IMR-90 (cell line): ENCODE data around the gene SLC6A17. TPM values are rescaled to one million over a fixed set of nuclear protein-coding genes. Genes with fewer than 3 reads are reported as not detected.

Experiments used
- ATAC-seq: fragments of 200-7000 bp; cut with Tn5 transposase; 2 replicates; pipeline ENCODE4 v1.9.1; 2020; ENCODE audit warnings: low read depth, mild to moderate bottlenecking, moderate library complexity
- BruUV-seq: library from RNA; stranded (reverse); fragments of 400-500 nt; replicated peaks from 2 replicates; lab custom pipeline; 2021; lab: Mats Ljungman, UMichigan
- CTCF ChIA-PET: fragments of 300-600 bp; formaldehyde crosslinking; extraction: SDS; loops from one replicate; lab custom pipeline; 2021; ENCODE audit warnings: antibody characterized with exemption; lab: Yijun Ruan, JAX
- POLR2A ChIA-PET: fragments of 300-600 bp; sonication (Branson Sonifier 250); formaldehyde crosslinking; loops from one replicate; lab custom pipeline; 2022; ENCODE audit warnings: antibody characterized with exemption; ENCODE audit not compliant: unreplicated experiment; lab: Charles Lee
- DNase-seq: peaks from one replicate; pipeline ENCODE4 v3.0.0; 2013
- H2AFZ ChIP-seq: replicated peaks from 2 replicates; pipeline ENCODE3; 2013; ENCODE audit warnings: low read length, mild to moderate bottlenecking; ENCODE audit not compliant: poor library complexity
- H2AK5ac ChIP-seq: 2 replicates; pipeline ENCODE4 v1.6.1; 2013; ENCODE audit warnings: low read depth, low read length, inconsistent platforms
- H2AK9ac ChIP-seq: replicated peaks from 2 replicates; pipeline ENCODE3; 2013; ENCODE audit warnings: mild to moderate bottlenecking, low read depth, low read length, moderate library complexity; ENCODE audit not compliant: poor library complexity
- H2BK120ac ChIP-seq: 2 replicates; pipeline ENCODE4 v1.6.1; 2013; ENCODE audit warnings: low read depth, low read length, inconsistent platforms
- H2BK15ac ChIP-seq: 3 replicates; pipeline ENCODE4 v1.6.1; 2013; ENCODE audit warnings: low read depth, low read length, inconsistent platforms
- H2BK20ac ChIP-seq: 2 replicates; pipeline ENCODE4 v1.6.1; 2013; ENCODE audit warnings: low read depth, mild to moderate bottlenecking, inconsistent platforms, low read length, moderate library complexity
- H2BK5ac ChIP-seq: 2 replicates; pipeline ENCODE4 v1.6.1; 2013; ENCODE audit warnings: mild to moderate bottlenecking, low read depth, low read length, inconsistent platforms; ENCODE audit not compliant: poor library complexity, severe bottlenecking
- H3K14ac ChIP-seq: replicated peaks from 2 replicates; pipeline ENCODE4 v1.6.1; 2013; ENCODE audit warnings: low read depth, low read length, inconsistent platforms
- H3K18ac ChIP-seq: 2 replicates; pipeline ENCODE4 v1.6.1; 2013; ENCODE audit warnings: low read depth, low read length, control low read depth
- H3K23ac ChIP-seq: 2 replicates; pipeline ENCODE4 v1.6.1; 2013; ENCODE audit warnings: low read depth, low read length, inconsistent platforms
- H3K27ac ChIP-seq: 2 replicates; pipeline ENCODE4 v1.5.1; 2013; ENCODE audit warnings: mild to moderate bottlenecking, control low read depth, low read length; ENCODE audit not compliant: insufficient read depth
- H3K27me3 ChIP-seq: 2 replicates; pipeline ENCODE4 v1.6.1; 2013; ENCODE audit warnings: low read length; ENCODE audit not compliant: control insufficient read depth, insufficient read depth
- H3K36me3 ChIP-seq: 2 replicates; pipeline ENCODE4 v1.6.1; 2013; ENCODE audit warnings: low read length, mixed read lengths; ENCODE audit not compliant: control insufficient read depth, insufficient read depth
- H3K4ac ChIP-seq: 2 replicates; pipeline ENCODE4 v1.6.1; 2013; ENCODE audit warnings: low read depth, low read length, inconsistent platforms
- H3K4me1 ChIP-seq: 2 replicates; pipeline ENCODE4 v1.6.1; 2013; ENCODE audit warnings: low read length, mixed read lengths; ENCODE audit not compliant: control insufficient read depth, insufficient read depth
- H3K4me2 ChIP-seq: 2 replicates; pipeline ENCODE4 v1.6.1; 2013; ENCODE audit warnings: low read depth, mild to moderate bottlenecking, control low read depth, low read length, moderate library complexity
- H3K4me3 ChIP-seq: 2 replicates; pipeline ENCODE4 v1.5.1; 2013; ENCODE audit warnings: low read depth, mild to moderate bottlenecking, control low read depth, low read length, moderate library complexity; ENCODE audit not compliant: insufficient read depth
- H3K56ac ChIP-seq: 2 replicates; pipeline ENCODE4 v1.6.1; 2013; ENCODE audit warnings: low read length, inconsistent platforms; ENCODE audit not compliant: insufficient read depth; ENCODE audit errors: extremely low read depth
- H3K79me1 ChIP-seq, 2 experiments: 2 replicates each; pipeline ENCODE4 v1.6.1; 2013; ENCODE audit warnings: low read length in 2 of 2, inconsistent platforms in 1 of 2, low read depth in 1 of 2
- H3K9ac ChIP-seq: 2 replicates; pipeline ENCODE4 v1.6.1; 2013; ENCODE audit warnings: low read depth, low read length, control low read depth
- H3K9me1 ChIP-seq: 2 replicates; pipeline ENCODE4 v1.6.1; 2013; ENCODE audit warnings: low read length, inconsistent platforms; ENCODE audit not compliant: insufficient read depth
- H3K9me3 ChIP-seq: 2 replicates; pipeline ENCODE4 v1.6.1; 2013; ENCODE audit warnings: low read length; ENCODE audit not compliant: control insufficient read depth, insufficient read depth
- H4K20me1 ChIP-seq: 2 replicates; pipeline ENCODE4 v1.6.1; 2013; ENCODE audit warnings: low read length, inconsistent platforms; ENCODE audit not compliant: insufficient read depth
- H4K5ac ChIP-seq: 2 replicates; pipeline ENCODE4 v1.6.1; 2013; ENCODE audit warnings: mild to moderate bottlenecking, low read depth, low read length, control low read depth
- H4K8ac ChIP-seq, 2 experiments: 2 replicates each; pipeline ENCODE4 v1.6.1; 2013; ENCODE audit warnings: low read depth in 2 of 2, low read length in 2 of 2, control low read depth in 1 of 2, inconsistent platforms in 1 of 2
- H4K91ac ChIP-seq: 2 replicates; pipeline ENCODE4 v1.6.1; 2013; ENCODE audit warnings: low read depth, low read length, inconsistent platforms; ENCODE audit not compliant: insufficient read depth
- BHLHE40 ChIP-seq: fragments of 150-350 bp; IDR thresholded peaks from 2 replicates; pipeline ENCODE4 v1.6.1; 2016; ENCODE audit warnings: mild to moderate bottlenecking, low read depth, low read length
- CHD1 ChIP-seq: IDR thresholded peaks from 2 replicates; pipeline ENCODE4 v1.6.1; 2012; ENCODE audit warnings: low read depth, low read length, improper control_type of control experiment
- CTCF ChIP-seq: conservative IDR thresholded peaks from 2 replicates; pipeline ENCODE4 v1.5.1; 2012; ENCODE audit warnings: mild to moderate bottlenecking, low read depth, low read length, improper control_type of control experiment
- ELK1 ChIP-seq: fragments of 150-350 bp; IDR thresholded peaks from 2 replicates; pipeline ENCODE4 v1.6.1; 2016; ENCODE audit warnings: low read depth, mild to moderate bottlenecking, low read length, moderate library complexity, borderline replicate concordance
- FOS ChIP-seq: fragments of 150-350 bp; IDR thresholded peaks from 2 replicates; pipeline ENCODE4 v1.6.1; 2016; ENCODE audit warnings: low read depth, low read length
- MAFK ChIP-seq: IDR thresholded peaks from 2 replicates; pipeline ENCODE4 v1.6.1; 2012; ENCODE audit warnings: low read depth, low read length, improper control_type of control experiment
- MAZ ChIP-seq: IDR thresholded peaks from 2 replicates; pipeline ENCODE4 v1.6.1; 2012; ENCODE audit warnings: low read depth, mild to moderate bottlenecking, low read length, improper control_type of control experiment, moderate library complexity, borderline replicate concordance
- MXI1 ChIP-seq: IDR thresholded peaks from 2 replicates; pipeline ENCODE4 v1.6.1; 2012; ENCODE audit warnings: low read depth, mild to moderate bottlenecking, low read length, moderate library complexity, borderline replicate concordance
- NFE2L2 ChIP-seq: fragments of 150-350 bp; IDR thresholded peaks from 2 replicates; pipeline ENCODE4 v1.6.1; 2016; ENCODE audit warnings: low read depth, mild to moderate bottlenecking, low read length
- POLR2A ChIP-seq: IDR thresholded peaks from 2 replicates; pipeline ENCODE4 v1.6.1; 2012; ENCODE audit warnings: mild to moderate bottlenecking, low read depth, low read length
- RAD21 ChIP-seq: IDR thresholded peaks from 2 replicates; pipeline ENCODE4 v1.6.1; 2012; ENCODE audit warnings: low read length, improper control_type of control experiment
- RCOR1 ChIP-seq: IDR thresholded peaks from 2 replicates; pipeline ENCODE4 v1.6.1; 2012; ENCODE audit warnings: mild to moderate bottlenecking, low read length, improper control_type of control experiment; ENCODE audit not compliant: insufficient replicate concordance
- RFX5 ChIP-seq: IDR thresholded peaks from 2 replicates; pipeline ENCODE4 v1.8.0; 2012; ENCODE audit warnings: low read depth, mild to moderate bottlenecking, low read length, moderate library complexity
- SMC3 ChIP-seq: fragments of 150-350 bp; IDR thresholded peaks from 2 replicates; pipeline ENCODE4 v1.6.1; 2016; ENCODE audit warnings: low read depth, mild to moderate bottlenecking, antibody characterized with exemption, low read length, moderate library complexity
- USF2 ChIP-seq: fragments of 150-350 bp; IDR thresholded peaks from 2 replicates; pipeline ENCODE4 v1.6.1; 2017; ENCODE audit warnings: mild to moderate bottlenecking, antibody characterized with exemption, low read length, low read depth
- WGBS, 2 experiments: methylation state at CpG; one replicate each; pipeline versions ENCODE4 v1.1.5 to v1.1.7; 2013; ENCODE audit warnings: missing lambda C conversion rate in 2 of 2; ENCODE audit not compliant: insufficient read length in 1 of 2; ENCODE audit errors: extremely low coverage in 2 of 2; 5-methylcytosine and 5-hydroxymethylcytosine counted together
- dilution Hi-C: fragments of 300-500 bp; cut with HindIII; formaldehyde crosslinking; loops from one replicate; pipeline ENCODE4 v1.14.3; 2018; ENCODE audit warnings: low sequenced_read_pairs; ENCODE audit not compliant: unreplicated experiment
- in situ Hi-C: fragments of 300-500 bp; cut with MboI; formaldehyde crosslinking; loops from 3 replicates; pipeline ENCODE4 v1.14.3; 2019; ENCODE audit warnings: low sequenced_read_pairs, inconsistent platforms, mixed read lengths
- intact Hi-C: fragments of 100-400 bp; cut with micrococcal nuclease; formaldehyde crosslinking; loops from 2 replicates; pipeline ENCODE4 v1.10.0; 2022
- polyA plus RNA-seq, 3 experiments: library from polyadenylated mRNA; depleted of rRNA; stranded (reverse); fragments of >200 nt; gene quantifications; 2 replicates each; pipeline ENCODE4 v1.2.3, GENCODE V29; 2012; ENCODE audit warnings: low replicate concordance in 1 of 3
- total RNA-seq: library from RNA; depleted of rRNA; stranded (reverse); fragments of >200 nt; gene quantifications from 2 replicates; pipeline ENCODE4 v1.2.3, GENCODE V29; 2012

The SLC6A17 gene
- total and polyA plus RNA-seq, 2 of the 4 experiments (the other 2 are of a cell fraction): 0.54 to 0.82 TPM

- Histone ChIP-seq H3K9ac (no peak overlapping the region), H3K9me3 (no peaks in the 10 kb centered on the region), H3K79me1 (no peaks in the 10 kb centered on the region), H2AK9ac (no peak overlapping the region), H2AFZ (no peak overlapping the region), H3K23ac (no peak overlapping the region; the same call in 1 of the 2 replicates), H3K9me1 (no peaks in the 10 kb centered on the region), H2BK20ac (no peak overlapping the region), H3K4ac (no peak overlapping the region), H4K8ac (no peak overlapping the region), H3K4me3 (no peak overlapping the region), H4K91ac (no peak overlapping the region), H3K56ac (no peak overlapping the region), H3K36me3 (no peaks in the 10 kb centered on the region), H2BK120ac (no peak overlapping the region), H3K14ac (no peak overlapping the region), H3K4me2 (no peak overlapping the region), H3K27ac (no peak overlapping the region), H3K4me1 (no peaks in the 10 kb centered on the region), H2BK15ac (no peak overlapping the region), H3K27me3 (peaks cover 67% of the 10 kb centered on the region), H3K18ac (no peak overlapping the region), H2BK5ac (no peak overlapping the region), H4K5ac (no peak overlapping the region), H2AK5ac (no peak overlapping the region), H4K20me1 (no peaks in the 10 kb centered on the region)
- BruUV-seq: no TSS peak
- CTCF ChIA-PET: no interaction called here
- ATAC-seq (no peak), DNase-seq (no peak)
- in situ Hi-C loops (no loop called here), dilution Hi-C loops (no loop called here), intact Hi-C loops (loop anchor here (2.0 kb wide), 1 partner anchor 29 kb away; no protein-coding TSS in a partner anchor)
- POLR2A ChIA-PET: no interaction called here
- WGBS, 2 experiments: 50% methylated on average over 2 of the region's 5 CpGs; no CpG with 5 or more reads in 1 of the 2 experiments
- TF ChIP-seq MAFK: no peak
- TF ChIP-seq CTCF: no peak
- no peak for TF ChIP-seq MAZ
- TF ChIP-seq SMC3: no peak
- no peak for TF ChIP-seq RCOR1
- TF ChIP-seq NFE2L2: no peak
- no peak for TF ChIP-seq ELK1
- TF ChIP-seq POLR2A: no peak
- no peak for TF ChIP-seq RAD21
- no peak for TF ChIP-seq CHD1
- no peak for TF ChIP-seq MXI1
- TF ChIP-seq FOS: no peak
- TF ChIP-seq RFX5: no peak
- no peak for TF ChIP-seq BHLHE40
- no peak for TF ChIP-seq USF2
Observed at GRCh38 chr1:110114173-110114572, 36.1 kb upstream of the SLC6A17 start.
